Gastroesophageal sphincter (tissue), 3 donors: ENCODE results near the gene ZSCAN5B.

Source experiments
- CTCF ChIP-seq, 4 experiments: fragments of 200-600 bp in 2 of 4; fragments of 450-650 bp in 2 of 4; sonication (generic) in 1 of 4; IDR thresholded peaks; one replicate each; pipeline ENCODE4 v1.5.1; 2017 to 2019; ENCODE audit warnings: antibody characterized with exemption in 4 of 4, mild to moderate bottlenecking in 2 of 4, moderate library complexity in 2 of 4
- EP300 ChIP-seq: sonication (generic); formaldehyde crosslinking; IDR thresholded peaks from one replicate; pipeline ENCODE4 v1.6.1; 2017; ENCODE audit warnings: antibody characterized with exemption, mild to moderate bottlenecking
- POLR2A ChIP-seq, 2 donors: fragments of 450-650 bp; IDR thresholded peaks; one replicate each; pipeline ENCODE4 v1.6.1; 2017; ENCODE audit warnings: antibody characterized with exemption in 2 of 2, mild to moderate bottlenecking in 2 of 2, moderate library complexity in 1 of 2
- POLR2AphosphoS5 ChIP-seq: sonication (generic); formaldehyde crosslinking; IDR thresholded peaks from one replicate; pipeline ENCODE4 v1.6.1; 2017; ENCODE audit warnings: antibody characterized with exemption

DNA sequence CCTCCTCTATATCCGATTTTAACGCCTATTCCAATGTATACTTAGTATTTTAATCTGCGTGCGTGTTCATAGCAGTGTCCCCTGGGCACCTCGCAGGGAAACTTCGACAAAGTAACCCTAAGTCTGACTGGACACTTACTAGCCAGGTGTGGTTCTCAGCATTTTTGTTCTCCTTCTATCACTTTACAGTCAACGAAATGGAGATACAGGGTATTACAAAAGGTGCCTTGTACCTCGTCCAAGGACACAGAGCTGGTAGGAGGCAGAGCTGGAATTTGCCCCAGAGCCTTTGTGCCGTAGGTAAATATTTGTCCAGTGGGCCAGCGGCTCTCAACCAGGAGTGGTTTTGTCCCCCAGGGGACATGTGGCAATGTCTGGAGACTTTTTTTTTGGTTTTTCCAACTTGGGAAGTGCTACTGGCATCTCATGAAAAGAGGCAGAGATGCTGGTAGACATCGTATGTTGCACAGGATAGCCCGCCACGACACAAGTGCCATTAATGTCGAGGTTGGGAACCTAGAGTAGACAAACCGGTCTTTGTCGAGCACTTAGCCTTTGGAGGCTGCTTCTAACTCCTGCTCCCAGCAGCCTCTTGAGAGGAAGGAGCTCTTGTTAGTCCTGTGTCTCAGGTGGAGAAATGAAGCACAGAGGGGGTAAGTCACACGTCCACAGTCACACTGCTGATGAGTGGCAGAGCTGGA lies 55.3 kb downstream of the ZSCAN5B start:
- TF ChIP-seq POLR2A (IDR thresholded peaks at IDR 0.05) = no peak
- TF ChIP-seq CTCF (IDR thresholded peaks at IDR 0.05) = no peak
- no peak for TF ChIP-seq EP300
- no peak for TF ChIP-seq POLR2AphosphoS5
